ENCODE data around the gene IMP4.
A peak's percentile ranks its signal among the peaks of the same experiment; 100 is the strongest.

The IMP4 gene

DNA sequence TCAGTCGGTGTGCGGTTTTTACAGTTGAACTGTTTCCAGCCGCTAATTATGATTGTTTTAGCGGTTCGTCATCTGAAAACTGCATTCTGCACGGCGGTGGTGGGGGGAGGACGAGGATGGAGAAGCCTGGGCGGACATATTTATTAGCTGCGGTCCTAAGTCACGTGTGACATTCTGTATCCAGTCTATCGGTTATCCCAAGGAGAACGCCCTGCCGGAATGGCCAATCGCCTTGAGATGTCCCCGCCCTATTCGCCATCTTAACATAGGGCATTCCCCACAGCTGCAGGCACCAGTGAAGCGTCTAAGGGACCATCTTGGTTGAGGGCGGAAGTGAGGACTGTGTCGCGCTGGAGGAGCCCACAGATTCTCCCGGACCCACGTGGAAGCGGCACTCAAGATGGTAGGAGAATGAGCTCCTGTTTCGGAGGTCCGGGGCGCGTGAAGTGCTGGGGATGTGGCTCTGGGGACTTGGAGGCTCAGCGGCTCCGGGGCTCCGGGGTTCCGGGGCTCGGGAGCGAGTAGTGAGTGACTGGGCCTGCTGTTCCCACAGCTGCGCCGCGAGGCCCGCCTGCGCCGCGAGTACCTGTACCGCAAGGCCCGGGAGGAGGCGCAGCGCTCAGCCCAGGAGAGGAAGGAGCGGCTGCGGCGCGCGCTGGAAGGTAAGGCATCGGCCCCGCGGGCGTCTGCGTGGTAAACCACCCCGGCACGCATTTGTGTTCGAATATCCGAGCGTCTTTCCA, at the start of gene IMP4:
Gene IMP4 (plus strand): TSS at position 365 of the 743 bp plus-strand sequence. CDS start 36 bp downstream, at position 401.
- peak; percentile 51 for TF ChIP-seq CTCF (IDR thresholded peaks at IDR 0.05; ENCODE audit: control insufficient read depth, extremely low read depth, insufficient read depth)
- H3K4me3 ChIP-seq (ENCODE audit: low read depth, low read length), result peak within 1 kb of the TSS; percentile 59
- peak; percentile 99 for DNase-seq (ENCODE audit: low read depth)

GRCh38 chr2:130300258-130300969, 42.3 kb upstream of the IMP4 start:
- no peak for TF ChIP-seq CTCF (IDR thresholded peaks at IDR 0.05; ENCODE audit: control insufficient read depth, extremely low read depth, insufficient read depth)
- DNase-seq (ENCODE audit: low read depth), result no peak
- no peak overlapping the region for H3K4me3 ChIP-seq (ENCODE audit: low read depth, low read length)

DNA sequence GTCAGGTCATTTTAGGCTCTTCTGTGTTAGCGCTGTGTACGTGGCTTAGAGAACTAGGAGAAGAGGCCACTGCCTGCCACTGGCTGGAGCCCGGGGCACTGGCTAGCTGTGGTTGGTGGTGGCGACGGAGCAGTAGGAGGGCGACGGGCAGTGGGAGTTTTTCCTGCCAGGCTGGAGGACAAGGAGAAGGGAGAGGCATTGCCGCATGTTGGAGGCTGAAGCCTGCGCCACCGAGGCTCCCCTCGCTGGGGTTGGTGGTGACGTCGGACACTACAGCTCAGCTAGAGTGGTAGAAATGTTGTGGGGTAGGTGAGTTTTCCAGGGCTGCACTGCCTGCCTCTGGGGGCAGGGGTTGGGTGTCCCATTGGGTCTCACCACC, 41.7 kb upstream of the IMP4 start:
- H3K4me3 ChIP-seq (ENCODE audit: low read depth, low read length), result no peak overlapping the region
- DNase-seq (ENCODE audit: low read depth), result no peak
- TF ChIP-seq CTCF (IDR thresholded peaks at IDR 0.05; ENCODE audit: control insufficient read depth, extremely low read depth, insufficient read depth), result no peak

DNA sequence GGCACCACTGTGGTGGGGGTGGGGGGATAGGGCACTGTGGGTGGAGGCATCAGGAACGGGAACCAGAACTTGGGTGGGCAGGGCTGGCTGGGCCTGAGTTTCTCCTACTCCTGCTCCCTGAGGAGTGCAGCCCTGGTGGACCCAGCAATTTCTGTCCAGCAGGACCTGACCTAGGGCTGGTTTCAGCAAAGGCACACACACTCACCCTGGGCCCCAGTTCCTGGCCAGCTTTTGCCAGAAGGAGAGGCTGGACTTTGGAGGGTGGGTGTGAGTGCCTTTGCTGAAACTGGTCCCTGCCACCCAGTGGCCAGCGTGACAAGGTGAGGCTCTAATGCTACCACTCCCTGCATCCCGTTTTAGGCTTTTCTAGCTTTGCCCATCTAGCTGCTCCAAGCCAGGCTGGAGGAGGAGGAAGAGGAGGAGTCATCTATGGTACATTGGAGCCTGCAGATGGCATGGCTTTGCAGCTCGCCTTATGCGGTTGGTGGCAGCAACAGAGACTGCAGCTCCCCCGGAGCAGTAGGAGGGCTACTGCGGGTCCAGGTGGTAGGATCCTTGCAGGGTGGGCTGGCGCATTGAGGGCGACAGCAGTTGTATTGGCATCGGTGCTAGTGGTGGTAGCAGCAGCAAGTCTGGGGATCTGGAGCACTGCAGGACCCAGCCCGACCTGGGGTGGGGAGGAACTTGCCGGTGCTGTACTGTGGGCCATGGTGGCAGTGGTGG, 40.4 kb upstream of the IMP4 start:
- no peak for DNase-seq (ENCODE audit: low read depth)
- no peak overlapping the region for H3K4me3 ChIP-seq (ENCODE audit: low read depth, low read length)
- no peak for TF ChIP-seq CTCF (IDR thresholded peaks at IDR 0.05; ENCODE audit: control insufficient read depth, extremely low read depth, insufficient read depth)

GRCh38 chr2:130303169-130303568, 39.5 kb upstream of the IMP4 start:
- H3K4me3 ChIP-seq (ENCODE audit: low read depth, low read length), result no peak overlapping the region
- no peak for DNase-seq (ENCODE audit: low read depth)
- TF ChIP-seq CTCF (IDR thresholded peaks at IDR 0.05; ENCODE audit: control insufficient read depth, extremely low read depth, insufficient read depth), result no peak

- no peak for DNase-seq (ENCODE audit: low read depth)
- no peak overlapping the region for H3K4me3 ChIP-seq (ENCODE audit: low read depth, low read length)
- no peak for TF ChIP-seq CTCF (IDR thresholded peaks at IDR 0.05; ENCODE audit: control insufficient read depth, extremely low read depth, insufficient read depth)
These were observed 38.0 kb upstream of the IMP4 start for GRCh38 chr2:130304726-130305125.

All from LNCaP clone FGC (cell line).